Fibroblast of gingiva (primary cell): ENCODE results near the gene UBXN11.

ENCODE experiments used
- DNase-seq: peaks from one replicate; pipeline ENCODE4 v3.0.0-alpha.2; 2011; ENCODE audit warnings: low read depth

UBXN11 gene

DNA sequence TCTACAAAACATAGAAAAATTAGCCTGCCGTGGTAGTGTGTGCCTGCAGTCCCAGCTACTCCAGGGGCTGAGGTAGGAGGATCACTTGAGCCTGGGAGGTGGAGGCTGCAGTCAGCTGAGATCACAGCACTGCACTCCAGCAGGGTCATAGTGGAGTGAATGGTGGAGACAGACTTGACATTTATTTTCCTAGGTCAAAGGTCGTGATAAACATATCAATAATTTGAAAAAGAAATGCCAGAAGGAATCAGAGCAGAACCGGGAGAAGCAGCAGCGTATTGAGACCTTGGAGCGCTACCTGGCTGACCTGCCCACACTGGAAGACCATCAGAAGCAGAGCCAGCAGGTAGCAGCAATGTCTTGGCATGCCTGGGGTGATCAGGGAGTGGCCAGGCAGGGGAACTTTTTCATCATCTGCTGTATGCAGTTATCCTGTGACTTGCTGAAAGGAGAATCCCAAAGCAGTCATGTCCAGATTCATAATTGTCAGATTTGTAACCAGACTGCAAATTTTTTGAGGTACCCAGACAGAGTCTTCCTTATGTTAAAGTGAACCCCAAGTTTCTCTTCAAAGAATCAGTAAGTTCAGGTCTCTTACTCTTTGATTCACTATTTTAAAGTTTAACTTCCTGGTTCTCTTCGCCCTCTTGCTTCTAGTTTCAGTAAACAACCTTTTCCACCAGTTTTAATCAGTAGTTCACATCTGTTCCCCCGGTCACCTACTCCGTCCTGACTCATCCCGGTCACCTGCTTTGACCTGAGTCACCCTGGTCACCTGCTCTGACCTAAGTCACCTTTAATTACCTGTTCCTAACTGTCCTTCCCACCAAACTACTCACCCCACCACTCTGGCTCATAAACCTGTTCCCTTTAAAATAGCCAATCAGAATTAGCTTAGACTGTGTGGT, 37.9 kb downstream of the UBXN11 start:
- DNase-seq, result no peak

DNA sequence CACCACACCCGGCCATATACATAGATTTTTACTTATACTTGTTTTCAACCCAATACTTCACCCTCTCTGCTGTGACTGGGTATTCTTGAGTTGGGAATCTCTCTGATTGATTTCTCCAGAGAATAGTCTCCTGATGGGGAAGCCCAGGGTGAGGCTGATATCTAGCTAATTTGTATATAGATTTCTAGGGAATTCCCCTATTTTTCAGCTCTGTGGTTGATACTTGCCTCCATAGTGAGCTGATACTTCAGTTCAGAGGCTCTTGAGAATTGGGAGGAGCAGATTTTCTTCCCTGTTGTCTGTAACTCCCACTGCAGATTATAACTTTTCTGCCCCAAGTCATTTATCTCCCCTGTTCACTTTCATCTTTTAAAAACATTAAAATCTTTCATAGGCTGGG, 41.0 kb downstream of the UBXN11 start:
- no peak for DNase-seq

DNA sequence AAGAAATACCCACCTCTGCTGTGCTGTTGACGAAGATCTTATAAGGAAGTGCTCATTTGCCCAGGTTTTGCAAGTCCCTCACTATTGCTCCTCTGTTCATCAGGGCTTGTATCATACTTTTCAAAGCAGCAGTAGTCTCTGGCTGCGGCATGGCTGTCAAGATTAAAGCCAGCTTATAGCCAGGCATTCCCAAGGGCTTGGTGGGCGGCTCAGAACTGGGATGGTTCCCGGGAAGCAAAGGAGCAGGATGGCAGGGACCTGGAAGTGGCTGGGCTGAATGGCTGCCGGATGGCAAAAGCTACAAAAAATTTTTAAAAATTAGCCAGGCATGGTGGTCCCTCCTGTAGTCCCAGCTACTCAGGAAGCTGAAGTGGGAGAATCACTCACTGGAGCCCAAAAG, 43.2 kb downstream of the UBXN11 start:
- DNase-seq, result no peak

DNA sequence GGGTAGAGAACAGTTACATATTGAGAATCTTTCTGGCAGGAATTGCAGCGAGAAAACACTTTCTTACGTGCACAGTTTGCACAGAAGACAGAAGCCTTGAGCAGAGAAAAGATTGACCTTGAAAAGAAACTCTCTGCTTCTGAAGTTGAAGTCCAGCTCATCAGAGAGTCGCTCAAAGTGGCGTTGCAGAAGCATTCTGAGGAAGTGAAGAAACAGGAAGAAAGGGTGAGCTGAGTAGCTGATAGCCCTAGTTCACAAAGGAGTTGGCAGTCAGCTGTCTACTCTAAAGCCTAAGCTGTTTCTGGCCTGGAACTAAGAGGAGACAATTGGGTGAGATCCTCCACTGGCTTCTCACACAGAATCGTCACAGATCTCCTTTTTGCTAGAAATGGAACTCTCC, 46.9 kb downstream of the UBXN11 start:
- no peak for DNase-seq

DNA sequence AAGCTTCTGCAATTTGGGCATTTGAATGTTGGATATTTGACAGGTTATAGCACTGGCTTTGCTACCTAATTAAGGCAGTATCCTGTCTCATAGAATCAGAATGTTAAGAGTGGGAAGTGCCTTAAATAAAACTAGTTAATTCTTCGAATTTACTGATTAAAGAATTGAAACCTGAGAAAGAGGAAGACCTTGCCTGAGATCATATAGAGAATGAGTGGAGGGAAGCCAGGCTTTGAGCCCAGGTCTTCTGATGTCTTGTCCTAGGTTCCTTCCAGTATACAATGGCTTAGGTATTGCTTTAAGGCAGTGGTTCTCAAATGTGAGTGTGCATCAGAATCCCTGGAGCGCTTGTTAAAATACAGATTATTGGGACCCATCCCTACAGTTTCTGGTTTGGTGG, 47.4 kb downstream of the UBXN11 start:
- no peak for DNase-seq

DNA sequence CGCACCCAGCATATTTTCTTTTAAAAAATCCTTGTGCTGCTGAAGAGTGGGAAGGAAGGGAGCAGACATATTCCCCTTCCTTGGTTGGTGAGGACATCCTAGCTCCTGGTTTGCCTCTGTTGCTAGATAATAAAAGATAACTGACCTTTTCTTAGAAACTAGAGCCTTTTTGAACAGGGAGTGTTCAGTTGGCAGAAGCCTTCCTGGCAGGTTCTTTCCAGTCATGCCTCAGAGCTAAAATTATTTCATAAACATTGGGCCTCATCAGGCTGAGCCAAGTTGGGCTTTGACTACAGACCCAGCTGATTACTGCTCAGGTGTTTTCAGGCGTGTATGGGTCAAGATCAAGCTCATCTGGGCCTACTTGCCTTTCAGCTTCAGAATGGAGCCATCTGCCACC, 49.2 kb downstream of the UBXN11 start:
- DNase-seq, result no peak

DNA sequence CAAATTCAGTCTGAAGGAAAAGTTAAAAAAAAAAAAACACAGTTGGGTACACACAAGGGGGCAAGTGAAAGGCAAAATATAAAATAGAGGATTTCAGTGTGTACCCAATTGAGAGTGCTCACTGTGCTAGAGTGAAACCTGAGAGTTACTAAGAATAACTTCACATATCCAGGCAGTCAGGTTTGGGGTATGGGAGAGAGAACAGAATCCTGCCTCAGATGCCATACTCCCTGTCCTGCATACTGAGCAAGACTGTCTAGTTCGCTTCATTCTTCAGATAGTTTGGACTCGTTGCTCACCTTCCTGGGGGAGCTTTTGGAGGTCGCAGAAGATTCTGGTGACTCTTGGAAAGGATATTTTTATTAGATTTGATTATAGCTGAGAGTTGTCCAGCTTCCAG, 52.0 kb downstream of the UBXN11 start:
- no peak for DNase-seq

DNA sequence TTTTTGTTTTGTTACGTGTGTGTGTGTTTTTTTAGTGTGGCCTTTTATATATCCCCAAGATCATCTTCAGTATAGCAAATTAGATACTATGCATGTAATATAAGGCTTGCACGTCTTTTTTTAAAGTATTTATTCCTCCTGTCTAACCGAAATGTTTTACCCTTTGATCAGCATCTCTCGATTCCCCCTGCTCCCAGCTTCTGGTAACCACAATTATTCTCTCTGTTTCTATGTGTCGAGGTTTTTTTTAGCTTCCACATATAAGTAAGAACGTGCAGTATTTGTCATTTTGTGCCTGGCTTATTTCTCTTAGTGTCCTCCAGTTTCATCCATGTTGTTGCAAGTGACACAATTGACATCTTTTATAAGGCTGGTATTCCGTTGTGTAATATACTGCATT, 53.7 kb downstream of the UBXN11 start:
- no peak for DNase-seq

DNA sequence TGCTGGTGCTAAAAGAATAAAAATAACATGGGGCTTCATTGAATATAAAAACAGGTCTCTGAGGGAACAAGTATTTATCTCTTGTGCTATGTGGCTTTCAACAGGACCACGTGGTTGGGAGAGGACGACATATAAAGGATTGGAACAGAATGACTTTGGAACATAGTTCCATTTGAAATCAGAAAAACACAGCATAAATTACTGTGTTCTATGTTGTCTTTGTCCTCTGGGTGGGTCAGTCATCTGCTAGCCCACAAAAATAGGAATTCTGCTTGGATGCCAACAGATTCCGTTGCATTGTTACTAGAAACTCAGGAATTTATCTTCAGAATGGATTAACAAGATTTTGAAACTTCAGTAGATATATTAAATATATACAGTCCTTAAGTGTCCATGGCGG, 66.5 kb downstream of the UBXN11 start:
- DNase-seq, result no peak

DNA sequence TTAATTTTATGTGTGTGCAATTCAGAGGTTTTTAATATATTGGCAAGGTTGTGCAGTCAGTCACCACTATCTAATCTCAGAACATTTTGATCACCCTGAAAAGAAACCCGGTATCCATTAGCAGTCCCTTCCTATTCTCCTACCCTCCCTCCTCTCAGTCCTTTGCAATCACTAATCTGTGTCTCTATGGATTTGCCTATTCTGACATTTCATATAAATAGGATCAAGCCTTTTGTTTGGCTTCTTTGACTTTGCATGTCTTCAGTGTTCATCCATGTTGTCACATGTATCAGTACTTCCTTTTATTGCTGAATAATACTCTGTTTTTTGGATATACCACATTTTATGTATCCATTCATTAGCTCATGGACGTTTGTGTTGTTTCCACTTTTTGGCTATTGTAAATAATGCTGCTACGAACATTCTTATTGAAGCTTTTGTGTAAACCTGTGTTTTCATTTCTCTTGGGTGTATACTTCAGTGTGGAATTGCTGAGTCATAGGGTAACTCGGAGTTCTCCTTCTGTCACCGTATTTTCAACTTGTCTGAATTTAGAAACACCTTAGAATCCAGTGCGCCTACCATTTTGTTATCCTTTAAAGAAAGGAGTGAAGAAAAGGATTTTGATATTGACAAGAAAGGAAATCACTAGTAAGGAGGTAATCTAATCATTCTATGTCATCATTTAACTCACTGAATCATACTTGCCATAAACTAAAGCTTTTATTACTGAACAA, 69.0 kb downstream of the UBXN11 start:
- DNase-seq, result no peak

DNA sequence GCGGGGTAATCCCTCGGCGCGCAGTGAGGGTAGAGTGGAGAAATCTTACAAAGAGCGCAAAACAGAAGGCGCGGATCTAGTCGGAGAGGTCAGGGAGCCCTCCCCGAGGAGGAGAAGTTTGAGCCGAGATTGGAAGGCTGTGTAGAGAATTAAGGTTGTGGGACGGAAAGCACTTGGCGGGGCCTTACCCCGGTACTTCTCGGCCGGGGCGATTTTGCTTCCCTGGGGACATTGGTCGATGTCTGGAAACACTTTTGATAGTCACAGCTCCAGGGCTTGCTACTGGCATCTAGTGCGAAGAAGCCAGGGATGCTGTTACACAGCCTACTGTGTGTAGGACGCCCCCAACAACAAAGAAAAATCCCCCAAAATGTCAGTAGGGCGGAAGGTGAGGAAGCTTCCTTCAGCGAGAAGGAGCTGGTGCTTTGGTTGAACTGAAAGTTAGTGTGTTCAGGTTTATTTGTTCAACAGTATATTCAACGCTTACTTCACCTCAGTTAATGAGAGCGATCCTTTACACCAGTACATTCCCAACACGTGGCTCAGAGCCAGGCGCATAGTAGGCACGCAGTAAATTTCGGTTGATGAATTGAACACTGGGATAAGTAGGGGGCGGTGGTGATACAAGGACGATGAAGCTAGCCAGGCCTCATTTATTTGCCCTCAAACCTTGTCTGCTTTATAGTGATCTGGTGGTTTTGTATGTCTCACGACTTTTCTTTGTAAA, 71.6 kb downstream of the UBXN11 start:
- DNase-seq, result no peak

DNA sequence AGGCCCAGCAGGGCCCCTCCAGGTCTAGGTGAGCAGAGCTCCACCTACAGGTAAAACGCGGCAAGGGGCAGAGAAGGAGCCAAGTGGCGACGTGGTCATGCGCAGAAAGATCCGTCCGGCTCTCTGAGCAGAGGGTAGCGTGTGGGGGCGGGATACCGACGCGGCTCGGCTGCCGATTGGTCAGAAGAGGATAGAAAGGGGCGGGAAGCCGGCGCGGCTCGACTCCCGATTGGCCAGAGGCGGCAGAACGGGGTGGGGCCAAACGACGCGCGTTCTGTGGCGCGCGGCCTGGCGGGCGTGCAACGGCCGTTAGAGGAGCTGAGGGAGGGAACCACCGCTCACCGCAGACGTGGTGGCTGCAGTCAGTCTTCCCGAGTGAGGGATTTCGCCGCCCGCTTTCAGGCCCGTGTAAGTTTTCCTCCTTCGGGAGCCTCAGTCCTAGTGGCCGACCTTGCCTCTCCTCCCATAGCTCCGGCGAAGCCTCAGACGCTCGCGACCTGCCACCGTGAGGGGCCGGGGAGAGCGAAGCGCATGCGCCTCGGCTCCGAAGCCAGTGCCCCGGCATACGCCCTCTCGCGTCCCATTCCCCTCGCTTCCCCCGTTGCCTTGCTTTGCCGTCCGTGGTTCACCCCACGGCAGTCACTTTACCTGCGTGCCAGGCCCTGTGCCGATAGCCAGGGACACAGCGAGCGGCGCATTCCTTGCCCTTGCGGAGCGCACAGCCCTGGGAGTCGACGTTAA, 72.4 kb downstream of the UBXN11 start, which contains the start of gene CEP85:
Gene CEP85, plus strand, starts transcription at position 298 of the 741 bp plus-strand sequence. CDS start 5,584 bp downstream, outside the sequence.
- DNase-seq, result peak; percentile 96
